Stimulated activated CD8-positive, alpha-beta memory T cell treated with anti-CD3 and anti-CD28 coated beads, Interleukin-15, amount 100 ng/mL, for 1 hour (primary cell): ENCODE measurements around the gene ELFN1.

Experiments used
- DNase-seq: peaks from one replicate; pipeline ENCODE4 v3.0.0-alpha.2; 2020; ENCODE audit warnings: low read depth

ELFN1 gene

DNA sequence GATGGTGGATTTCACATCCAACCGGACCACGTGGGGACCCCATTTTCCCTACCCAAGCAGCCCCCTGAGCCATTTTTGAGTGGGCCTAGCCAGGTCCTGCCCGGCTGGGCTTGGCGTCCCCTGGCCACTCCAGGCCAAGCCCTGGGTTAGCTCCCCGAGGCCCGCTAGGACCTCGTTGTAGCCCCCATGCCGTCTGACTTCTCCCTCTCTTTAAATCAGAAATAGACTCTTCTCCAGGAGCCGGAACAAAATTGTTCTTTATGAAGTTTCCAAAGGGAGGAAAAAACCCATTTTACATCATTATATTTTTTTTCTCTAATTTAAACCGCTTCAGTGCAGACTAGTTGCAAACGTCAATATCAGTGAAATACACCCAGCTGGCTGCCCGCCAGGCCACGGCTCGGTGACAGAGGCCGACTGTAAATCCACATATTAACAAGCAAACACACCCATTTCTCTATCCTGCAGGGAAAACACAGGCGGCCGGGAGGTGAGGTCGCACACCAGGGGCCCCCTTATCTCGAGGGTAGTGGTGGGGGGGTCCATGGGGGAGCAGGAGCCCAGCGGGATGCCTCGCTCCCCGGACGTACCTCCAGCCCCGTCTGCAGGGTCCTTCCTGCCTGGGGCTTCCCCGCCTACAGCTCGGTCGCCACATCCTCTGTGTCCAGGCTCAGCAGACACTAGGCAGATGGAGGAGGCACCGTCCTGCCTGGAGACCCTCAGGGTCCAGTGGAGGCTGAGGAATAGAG, 72.7 kb downstream of the ELFN1 start:
- no peak for DNase-seq

DNA sequence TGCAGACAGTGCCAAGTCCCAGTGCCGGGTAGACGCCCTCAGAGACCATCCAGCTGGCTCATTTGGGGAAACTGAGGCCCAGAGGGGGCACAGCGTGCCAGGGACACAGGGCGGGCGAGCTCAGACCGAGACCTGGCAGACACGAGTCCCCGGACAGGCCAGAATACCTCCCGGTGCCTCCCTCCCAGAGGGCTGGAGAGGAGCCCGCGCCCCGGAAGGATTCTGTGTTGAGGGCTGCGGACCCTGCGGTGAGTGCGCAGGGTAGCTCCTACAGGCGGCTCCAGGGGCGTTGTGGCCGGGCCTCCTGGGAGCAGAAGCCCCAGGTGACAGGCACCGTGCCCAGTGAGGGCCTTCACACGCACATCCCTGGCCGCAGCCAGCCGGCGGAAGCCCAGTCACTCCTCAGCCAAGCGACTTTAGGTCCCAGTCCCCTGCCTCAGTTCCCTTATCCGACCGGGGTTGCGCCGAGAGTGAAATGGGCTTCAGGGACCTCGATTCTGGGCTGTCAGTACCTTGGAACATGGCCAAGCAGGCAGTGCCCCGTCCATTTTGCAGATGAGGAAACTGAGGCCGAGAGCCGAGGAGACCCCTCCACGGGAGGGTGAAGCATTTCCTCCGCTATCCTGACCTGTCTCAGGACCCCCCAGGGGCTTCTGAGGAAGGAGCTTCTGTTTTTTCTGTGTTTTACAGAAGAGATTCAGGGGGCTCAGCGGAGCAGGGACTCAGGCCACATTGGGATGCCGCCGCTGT, 73.6 kb downstream of the ELFN1 start:
- DNase-seq, result no peak

DNA sequence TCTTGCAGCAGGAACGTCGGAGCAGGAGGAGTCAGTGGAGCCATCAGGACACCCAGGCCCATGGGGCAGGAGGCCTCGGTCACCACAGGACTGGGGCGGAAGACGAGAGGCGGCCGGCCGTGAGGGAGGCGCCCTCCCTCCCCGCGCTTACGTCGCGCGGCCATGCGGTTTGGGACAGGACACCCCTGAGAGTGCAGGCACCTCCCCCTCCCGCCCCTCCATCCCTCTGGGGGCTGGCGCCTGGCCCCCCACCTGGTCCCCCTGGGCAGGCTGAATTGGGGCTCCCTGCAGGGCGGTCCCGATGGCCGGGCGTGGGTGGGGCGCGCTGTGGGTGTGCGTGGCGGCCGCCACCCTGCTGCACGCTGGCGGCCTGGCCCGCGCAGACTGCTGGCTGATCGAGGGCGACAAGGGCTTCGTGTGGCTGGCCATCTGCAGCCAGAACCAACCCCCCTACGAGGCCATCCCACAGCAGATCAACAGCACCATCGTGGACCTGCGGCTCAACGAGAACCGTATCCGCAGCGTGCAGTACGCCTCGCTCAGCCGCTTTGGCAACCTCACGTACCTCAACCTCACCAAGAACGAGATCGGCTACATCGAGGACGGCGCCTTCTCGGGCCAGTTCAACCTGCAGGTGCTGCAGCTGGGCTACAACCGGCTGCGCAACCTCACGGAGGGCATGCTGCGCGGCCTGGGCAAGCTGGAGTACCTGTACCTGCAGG, 74.4 kb downstream of the ELFN1 start:
- no peak for DNase-seq

DNA sequence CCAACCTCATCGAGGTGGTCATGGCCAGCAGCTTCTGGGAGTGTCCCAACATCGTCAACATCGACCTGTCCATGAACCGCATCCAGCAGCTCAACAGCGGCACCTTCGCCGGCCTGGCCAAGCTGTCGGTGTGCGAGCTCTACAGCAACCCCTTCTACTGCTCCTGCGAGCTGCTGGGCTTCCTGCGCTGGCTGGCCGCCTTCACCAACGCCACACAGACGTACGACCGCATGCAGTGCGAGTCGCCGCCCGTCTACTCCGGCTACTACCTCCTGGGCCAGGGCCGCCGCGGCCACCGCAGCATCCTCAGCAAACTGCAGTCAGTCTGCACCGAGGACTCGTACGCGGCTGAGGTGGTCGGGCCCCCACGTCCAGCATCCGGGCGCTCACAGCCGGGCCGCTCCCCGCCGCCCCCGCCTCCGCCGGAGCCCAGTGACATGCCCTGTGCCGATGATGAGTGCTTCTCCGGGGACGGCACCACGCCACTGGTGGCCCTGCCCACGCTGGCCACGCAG, 75.0 kb downstream of the ELFN1 start:
- no peak for DNase-seq

DNA sequence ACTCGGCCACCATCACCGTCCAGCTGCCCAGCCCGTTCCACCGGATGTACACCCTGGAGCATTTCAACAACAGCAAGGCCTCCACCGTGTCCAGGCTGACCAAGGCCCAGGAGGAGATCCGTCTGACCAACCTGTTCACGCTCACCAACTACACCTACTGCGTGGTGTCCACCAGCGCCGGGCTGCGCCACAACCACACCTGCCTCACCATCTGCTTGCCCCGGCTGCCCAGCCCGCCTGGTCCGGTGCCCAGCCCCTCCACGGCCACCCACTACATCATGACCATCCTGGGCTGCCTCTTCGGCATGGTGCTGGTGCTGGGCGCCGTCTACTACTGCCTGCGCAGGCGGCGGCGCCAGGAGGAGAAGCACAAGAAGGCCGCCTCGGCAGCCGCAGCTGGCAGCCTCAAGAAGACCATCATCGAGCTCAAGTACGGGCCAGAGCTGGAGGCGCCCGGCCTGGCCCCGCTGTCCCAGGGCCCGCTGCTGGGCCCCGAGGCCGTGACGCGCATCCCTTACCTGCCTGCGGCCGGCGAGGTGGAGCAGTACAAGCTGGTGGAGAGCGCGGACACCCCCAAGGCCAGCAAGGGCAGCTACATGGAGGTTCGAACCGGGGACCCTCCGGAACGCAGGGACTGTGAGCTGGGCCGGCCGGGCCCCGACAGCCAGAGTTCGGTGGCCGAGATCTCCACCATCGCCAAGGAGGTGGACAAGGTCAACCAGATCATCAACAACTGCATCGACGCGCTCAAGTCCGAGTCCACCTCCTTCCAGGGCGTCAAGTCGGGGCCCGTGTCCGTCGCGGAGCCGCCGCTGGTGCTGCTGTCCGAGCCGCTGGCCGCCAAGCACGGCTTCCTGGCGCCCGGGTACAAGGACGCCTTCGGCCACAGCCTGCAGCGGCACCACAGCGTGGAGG, 75.8 kb downstream of the ELFN1 start:
- no peak for DNase-seq

DNA sequence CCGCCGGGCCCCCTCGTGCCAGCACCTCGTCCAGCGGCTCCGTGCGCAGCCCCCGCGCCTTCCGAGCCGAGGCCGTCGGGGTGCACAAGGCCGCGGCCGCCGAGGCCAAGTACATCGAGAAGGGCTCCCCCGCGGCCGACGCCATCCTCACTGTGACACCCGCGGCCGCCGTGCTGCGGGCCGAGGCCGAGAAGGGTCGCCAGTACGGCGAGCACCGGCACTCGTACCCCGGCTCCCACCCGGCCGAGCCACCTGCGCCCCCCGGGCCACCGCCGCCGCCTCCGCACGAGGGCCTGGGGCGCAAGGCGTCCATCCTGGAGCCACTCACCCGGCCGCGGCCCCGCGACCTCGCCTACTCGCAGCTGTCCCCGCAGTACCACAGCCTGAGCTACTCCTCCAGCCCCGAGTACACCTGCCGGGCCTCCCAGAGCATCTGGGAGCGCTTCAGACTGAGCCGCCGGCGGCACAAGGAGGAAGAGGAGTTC, 76.5 kb downstream of the ELFN1 start:
- no peak for DNase-seq

DNA sequence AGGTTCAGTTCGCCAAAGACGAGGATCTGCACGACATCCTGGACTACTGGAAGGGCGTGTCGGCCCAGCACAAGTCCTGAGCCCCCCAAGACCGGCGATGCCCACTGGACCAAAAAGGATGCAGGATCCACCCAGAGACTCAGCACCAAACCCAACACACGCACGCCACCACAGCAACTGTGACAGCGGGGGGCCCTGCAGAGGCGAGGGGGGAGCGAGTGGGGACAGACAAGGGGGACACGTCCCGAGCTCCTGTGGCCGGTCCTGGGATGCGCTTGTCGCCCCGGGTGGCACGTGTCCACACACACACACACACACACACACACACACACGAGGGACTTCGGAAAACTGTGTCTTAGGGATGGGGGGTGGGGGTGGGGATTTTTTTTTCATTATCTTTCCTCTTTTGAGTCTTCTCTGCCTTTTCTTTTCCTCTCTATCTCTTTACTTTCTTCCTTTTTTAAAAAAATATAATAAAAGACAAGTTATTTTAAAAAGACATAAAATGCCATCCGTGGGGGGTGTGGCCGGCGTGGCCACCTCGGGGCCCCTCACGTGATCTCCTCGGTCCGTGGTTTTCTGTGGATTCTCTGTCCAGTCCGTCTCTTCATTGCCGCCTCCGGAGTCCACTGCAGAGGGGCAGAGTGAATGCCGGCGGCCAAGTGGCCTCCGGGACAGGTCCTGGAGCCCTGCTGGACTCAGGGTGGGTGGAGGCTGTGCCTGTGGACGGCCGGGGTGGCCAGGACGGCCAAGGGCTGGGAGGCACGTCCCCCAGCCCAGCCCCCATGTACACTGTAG, 77.1 kb downstream of the ELFN1 start:
- no peak for DNase-seq

DNA sequence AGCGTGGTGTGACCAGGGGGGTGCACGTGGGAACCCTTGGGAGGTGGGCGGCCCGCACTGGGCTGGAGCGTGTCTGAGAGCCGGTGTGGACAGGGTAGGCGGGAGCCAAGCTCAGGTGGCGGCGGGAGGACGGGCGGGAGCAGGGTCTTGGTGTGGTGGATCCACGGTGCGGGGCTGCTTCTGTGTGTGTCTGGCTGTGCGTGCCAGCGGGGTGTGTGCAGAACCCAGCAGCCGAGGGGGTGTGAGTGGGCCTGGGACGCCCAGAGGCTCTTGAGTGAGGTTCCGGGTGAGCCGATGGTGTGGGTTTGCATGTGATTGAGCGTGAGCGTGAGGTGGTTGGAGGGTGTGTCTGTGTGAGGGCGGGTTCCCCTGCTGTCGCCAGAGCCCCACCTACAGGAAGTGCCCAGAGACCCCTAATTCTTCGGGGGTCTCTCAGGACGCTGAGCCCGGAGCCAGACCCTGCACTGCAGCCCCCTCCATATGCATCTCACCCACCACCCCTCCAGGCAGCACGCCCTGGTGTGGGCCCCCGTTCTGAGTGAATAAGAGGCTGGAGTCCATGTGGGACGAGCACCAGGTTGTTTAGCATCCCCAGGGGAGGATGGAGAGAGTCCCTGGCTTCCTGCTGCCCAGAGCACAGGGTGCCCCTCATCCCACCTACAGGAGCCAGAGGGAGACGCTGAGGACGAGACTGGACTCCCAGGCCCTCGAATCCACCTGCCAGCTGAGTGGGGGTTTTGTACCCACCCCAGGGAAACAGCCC, 78.2 kb downstream of the ELFN1 start:
- no peak for DNase-seq

DNA sequence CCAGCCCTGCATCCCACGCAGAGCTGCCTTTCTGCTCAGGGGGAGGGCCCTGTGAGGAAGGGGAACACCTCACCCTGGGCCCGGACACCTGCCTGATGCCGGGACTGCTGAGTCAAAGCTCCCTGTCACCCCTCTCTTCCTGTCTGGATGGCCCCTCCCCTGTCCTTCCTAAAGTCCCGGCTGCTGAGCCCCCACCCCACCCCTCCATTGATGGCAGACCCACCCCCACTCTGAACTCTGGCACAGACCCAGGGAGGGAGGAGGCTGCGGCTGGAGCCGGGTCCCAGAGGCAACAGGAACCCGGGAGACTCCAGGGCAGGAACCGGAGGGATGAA, 78.7 kb downstream of the ELFN1 start:
- no peak for DNase-seq

DNA sequence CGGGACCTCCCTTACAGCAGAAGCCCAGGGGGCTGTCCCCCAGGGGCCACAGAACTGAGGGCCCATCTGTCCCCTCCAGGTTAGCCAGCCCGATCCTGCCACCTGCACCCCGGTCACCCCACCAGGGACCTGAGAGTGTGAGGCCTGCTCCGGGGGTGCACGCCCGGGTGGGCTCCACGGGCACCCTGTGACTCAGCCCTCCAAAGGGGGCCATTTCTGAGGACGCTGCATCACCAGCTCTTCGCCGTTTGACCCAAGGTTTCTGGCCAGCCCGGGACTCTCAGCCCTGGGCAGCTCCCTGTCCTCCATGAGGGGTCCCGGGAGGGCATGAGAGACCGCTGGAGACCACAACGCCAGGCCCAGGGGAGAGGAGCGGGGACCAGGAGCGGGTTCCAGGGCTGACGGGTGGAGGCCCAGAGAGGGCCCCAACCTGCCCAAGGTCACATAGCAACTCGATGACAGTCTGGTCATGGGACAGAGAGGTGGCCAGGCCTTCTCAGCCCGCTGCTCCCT, 79.3 kb downstream of the ELFN1 start:
- no peak for DNase-seq

DNA sequence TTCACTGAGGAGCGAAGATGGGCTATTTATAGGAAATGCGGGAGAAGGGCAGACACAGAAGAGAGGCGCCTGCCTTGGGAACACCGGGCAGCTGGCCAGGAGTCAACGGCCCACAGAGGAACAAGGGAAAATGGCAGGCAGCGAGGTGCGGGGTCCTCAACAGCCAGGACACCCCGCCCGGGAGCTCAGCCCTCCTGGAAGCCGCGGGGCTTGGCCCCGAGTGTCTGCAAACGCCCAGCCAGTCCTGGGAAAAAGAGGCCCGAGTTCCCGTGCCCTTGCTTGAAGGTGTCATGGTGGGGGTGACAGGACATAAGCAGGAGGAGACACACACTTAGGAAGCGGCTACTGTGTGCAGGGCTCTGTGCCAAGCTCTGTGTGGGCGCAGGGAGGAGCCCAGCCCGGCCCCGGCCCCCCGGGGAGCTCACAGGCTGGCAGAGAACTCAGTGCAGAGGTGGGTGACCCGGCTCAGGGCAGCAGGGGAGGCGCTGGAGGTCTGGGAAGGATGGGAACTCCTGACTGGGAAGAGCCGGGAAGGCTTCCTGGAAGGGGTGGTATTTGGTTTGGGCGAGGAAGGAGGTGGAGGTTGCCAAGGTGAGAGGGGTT, 79.9 kb downstream of the ELFN1 start:
- no peak for DNase-seq

DNA sequence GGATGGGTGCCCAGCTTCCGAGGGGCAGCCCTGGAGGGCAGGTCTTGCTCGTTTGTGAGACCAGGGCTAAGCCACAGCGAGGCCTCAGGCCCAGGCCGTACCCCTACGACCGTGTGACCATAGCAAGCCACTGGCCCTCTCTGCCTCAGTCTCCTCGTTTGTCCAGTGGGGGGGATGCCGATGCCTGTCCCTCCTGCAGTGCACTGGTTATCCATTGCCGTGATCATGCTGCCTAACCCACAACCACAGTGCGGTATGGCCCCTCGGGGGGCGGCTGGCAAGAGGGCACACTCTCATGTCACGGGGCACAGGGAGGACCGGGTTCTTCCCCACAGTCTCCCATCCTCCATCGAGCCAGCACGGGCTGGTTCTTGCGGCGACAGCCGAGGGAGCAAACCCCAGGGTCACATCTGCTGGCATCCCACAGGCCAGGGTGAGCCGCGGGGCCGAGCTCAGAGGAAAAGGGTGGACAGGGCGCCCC, 80.5 kb downstream of the ELFN1 start:
- DNase-seq, result no peak

DNA sequence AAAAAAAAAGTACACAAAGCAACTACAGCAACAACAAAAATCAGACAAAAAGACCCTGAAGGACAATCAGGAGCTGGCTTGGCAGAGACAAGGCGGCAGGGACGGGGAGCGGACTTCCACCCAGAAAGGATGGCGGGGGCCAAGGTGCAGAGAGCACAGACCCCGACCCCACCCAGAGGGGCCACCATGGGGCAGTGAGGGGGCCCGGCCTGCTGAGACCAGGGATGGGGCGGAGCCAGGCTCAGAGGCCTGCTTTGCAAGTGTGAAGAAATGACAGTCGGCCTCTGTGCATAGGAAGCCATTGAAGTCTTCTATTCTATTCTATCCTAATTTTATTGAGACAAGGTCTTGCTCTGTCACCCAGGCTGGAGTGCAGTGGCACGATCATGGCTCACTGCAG, 82.0 kb downstream of the ELFN1 start:
- no peak for DNase-seq

DNA sequence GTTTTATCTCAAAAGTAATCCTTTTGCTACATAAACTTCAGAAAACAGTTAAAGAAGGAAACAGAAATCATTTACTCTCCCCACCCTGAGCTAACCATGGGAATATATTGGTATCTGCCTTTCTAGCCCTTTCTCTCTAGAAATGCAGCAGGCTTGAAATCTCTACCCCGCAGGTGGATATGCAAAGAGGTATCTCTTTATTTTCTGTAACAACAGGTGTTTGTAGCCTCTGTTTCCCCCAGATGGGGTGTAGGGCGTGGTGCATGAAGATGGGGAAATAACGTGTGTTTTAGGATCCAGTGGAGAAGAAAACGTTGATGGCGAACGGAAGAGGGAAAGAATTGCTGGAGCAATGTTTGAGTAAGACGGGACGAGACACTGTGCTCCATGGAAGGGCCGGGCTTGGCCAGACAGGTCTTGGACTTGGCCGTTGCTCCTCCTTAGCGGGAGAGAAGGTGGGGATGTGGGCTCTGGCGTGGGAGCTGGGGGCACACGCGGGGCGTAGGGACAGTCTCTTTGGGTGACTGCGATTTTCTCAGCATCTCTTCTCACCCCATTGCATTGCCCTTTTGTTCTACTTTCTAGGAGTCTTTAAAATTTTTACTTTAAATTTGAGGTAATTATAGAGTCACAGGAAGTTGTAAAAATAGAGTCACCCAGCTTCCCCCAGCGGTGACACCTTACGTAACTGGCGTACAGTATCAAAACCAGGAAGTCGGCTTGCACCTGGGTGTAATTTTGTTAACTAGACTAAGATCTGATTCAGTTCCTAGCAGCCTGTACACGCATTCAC, 82.9 kb downstream of the ELFN1 start:
- no peak for DNase-seq

DNA sequence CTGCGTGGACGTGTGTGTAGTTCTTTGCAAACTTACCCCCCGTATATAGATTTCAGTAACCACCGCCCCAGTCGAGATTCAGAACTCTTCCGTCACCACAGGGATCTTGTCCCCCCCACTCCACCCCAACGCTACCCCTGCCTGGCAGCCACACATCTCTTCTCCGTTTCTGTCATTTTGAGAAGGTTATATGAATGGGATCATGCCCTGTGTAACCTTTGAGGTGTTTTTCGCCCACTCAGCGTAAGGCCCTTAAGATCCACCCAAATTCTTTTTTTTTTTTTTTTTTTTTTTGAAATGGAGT, 83.4 kb downstream of the ELFN1 start:
- no peak for DNase-seq

DNA sequence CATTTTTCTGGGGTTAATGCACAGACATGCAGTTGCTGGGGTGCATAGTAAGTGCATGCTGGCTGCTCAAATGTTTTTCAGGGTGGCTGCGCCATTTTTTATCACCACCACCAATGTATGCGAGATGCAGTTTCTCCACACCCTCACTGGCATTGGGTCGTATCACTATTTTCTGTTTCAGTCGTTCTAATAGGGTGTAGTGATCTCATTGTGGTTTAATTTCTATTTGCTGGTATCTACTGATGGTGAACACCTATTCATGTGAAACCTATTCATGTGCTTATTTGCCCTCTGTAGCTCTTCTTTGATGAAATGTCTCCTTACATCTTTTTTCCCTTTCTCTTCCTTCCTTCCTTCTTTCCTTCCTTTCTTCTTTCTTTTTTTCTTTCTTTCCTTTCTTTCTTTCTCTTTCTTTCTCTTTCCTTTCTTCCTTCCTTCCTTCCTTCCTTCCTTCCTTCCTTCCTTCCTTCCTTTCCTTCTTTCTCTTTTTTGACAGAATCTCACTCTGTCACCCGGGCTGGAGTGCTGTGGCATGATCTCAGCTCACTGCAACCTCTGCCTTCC, 84.3 kb downstream of the ELFN1 start:
- DNase-seq, result no peak

DNA sequence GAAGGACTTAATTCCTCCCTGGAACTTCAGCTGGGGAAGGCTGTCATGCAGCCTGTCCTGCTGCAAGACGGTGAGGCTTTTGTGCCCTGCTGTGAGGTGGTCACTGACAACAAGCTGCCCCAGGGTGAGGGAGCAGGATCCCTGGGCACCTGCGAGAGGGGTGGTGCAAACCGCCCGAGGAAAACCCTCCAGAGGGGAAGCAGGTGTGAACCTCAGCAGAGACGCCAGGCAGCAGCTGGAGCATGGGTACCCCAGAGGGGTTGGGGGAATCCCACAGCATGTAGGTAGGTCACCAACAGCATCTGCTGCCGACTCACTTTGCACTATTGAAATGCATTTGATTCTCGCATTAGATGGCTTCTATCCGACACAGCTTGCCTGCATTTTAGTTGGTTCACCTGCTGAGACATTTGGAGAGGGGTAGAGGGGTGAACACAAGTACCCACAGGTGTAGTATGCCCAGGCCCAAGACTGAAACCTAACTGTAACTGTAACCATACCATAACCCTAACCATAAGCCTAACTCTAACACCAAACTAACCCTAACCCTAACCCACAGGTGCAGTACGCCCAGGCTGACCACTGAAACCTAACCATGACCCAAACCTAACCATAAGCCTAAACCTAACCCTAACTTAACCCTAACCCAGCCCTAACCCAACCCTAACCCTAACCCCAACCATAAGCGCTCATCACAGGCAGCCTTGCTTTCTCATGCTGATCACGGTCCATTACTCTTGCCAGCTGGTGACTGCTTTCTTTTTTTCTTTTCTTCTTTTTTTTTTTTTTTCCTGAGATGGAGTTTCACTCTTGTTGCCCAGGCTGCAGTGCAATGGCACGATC, 85.9 kb downstream of the ELFN1 start:
- no peak for DNase-seq
